NCI-H1436 (cell line): Measurements from ENCODE around the gene INPP5A.
A peak's percentile ranks its signal among the peaks of the same experiment; 100 is the strongest.
"Not testable (repeated sequence)": the region's sequence is repeated elsewhere in the genome, so short reads cannot be mapped to it uniquely, and the experiment has no call there.

ENCODE experiments used
- DNase-seq: peaks from one replicate; lab custom pipeline; 2025; lab: John Stamatoyannopoulos, UW

The INPP5A gene

DNA sequence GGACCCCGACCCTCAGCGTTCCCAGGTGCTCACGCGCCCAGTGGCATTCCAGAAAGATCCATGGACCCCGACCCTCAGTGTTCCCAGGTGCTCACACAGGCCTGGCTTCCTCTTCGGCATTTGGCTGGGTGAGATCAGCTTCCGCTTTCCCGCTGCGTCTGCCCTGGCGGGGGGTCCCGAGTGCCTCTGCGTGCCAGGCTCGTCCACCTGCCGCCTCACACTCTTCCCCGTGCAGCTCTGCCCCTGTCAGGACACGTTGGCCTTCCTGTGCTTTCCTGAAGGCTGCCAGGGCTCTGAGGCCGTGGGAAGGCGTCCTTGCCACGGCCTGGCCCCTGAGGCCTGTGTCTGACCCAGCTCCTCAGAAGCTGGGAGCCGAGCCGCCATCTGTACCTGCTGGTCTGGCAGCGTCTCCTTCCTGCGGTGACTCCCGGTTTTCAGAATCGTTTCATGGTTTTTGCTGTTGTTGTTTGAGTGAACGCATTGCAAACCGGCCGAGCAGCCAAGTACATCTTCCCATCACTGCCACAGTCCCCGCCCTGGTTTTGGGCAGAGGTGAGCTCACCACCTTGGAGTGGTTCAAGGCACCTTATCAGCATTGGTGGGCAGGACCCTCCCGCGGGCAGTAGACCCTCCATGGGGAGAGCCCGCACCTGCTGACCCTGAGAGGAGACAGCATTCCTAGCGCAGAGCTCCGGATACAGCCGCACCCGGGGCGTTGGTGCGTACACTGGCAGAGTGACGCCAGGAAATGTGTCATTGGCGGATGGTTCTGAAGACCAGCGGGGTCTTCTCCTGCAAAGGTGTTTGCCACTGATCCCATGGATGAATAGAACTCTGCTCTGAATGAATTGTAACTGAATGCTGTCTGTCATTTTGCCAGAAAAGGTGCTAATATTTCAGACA, 231.0 kb downstream of the INPP5A start:
- no peak for DNase-seq

DNA sequence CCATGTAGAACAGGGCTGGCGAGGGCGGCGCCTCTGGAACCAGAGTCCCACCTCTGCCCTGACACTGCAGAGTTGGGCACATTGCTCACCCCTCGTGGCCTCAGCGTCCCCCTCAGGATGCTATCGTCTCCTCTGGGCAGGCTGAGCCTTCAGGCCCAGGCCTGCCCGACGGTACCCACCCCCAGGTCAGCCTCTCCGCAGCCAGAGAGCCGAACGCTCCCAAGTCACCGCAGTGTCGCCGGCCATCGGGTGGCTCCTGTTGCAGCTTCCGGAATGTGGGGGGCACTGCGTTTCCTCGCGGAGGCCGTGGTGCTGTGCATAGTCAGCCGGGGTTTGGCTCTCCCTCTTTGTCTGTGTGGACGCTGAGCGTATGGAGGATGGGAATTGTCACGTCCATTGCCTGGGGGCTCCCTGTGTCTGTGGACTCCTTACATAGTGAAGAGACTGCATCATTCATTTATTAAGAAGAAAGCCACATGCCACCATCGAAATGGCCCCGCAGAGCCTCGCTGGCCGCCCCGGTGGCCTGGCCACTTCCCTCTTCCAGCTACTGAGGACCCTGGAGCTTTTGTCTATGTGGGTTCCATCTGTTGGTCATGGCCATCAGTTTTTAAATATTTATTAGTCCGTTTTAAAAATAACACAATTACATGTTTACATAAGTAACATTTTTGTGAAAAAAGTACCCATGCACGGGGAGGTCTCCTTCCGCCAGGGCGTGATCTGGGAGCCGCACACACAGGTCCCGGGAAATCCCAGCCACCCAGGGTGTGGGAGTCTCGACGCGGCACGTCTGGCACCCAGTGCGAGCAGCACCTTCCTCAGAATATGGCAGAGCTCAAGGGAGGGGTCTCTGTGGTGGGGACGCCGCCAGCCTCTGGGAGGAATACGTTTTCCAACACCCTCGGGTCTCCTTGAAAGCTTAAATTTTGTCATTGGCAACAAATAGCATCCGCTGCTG, 232.8 kb downstream of the INPP5A start:
- DNase-seq, result no peak

DNA sequence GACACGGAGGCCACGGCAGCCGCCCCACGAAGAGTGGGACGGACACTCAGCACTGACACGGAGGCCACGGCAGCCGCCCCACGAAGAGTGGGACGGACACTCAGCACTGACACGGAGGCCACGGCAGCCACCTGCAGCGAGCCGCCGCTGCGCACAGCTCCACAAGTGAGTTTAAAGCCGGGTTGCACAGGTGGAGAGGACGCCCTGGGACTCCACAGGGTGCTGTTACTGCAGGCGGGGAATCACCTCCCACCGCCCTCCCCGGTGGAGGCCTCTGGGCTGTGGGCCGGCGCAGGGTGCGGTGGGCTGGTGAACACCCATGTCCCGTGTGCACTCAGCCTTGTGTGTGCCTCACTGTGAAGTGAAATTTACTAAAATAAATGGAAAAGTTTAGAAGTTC, 235.2 kb downstream of the INPP5A start:
- DNase-seq, result not testable (repeated sequence)

DNA sequence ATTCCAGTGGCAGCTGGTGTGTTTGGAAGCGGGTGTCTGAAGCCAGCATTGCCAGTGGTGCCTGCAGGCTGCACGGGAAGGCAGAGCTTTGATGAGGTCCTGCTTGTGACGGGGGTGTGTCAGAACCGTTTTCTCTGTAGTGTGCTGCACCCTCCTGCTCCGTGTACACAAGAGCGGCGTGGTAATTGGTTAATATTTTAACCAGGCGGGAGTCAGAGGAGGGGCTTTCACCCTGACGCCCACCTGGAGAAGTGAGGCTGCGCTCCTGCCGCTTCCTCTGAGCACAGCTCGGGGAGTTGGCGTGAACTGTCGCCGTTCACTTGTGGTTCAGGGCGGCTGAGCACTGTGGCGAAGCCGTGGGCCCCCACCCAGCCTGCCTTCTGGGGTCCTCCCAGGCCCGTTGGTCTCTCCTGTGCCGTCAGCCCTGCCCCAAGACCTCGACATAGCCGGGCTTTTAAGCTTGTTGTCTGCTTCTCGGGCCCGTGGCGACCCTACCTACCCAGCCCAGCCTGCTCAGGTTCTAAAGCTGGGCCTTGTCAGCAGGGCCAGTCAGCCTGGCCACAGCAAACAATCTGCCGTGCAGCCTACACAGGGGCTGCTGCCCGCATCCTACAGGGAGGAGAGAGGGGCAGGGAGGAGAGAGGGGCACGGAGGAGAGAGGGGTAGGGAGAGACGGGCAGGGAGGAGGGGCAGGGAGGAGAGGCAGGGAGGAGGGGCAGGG, 236.8 kb downstream of the INPP5A start:
- DNase-seq, result peak; percentile 57

DNA sequence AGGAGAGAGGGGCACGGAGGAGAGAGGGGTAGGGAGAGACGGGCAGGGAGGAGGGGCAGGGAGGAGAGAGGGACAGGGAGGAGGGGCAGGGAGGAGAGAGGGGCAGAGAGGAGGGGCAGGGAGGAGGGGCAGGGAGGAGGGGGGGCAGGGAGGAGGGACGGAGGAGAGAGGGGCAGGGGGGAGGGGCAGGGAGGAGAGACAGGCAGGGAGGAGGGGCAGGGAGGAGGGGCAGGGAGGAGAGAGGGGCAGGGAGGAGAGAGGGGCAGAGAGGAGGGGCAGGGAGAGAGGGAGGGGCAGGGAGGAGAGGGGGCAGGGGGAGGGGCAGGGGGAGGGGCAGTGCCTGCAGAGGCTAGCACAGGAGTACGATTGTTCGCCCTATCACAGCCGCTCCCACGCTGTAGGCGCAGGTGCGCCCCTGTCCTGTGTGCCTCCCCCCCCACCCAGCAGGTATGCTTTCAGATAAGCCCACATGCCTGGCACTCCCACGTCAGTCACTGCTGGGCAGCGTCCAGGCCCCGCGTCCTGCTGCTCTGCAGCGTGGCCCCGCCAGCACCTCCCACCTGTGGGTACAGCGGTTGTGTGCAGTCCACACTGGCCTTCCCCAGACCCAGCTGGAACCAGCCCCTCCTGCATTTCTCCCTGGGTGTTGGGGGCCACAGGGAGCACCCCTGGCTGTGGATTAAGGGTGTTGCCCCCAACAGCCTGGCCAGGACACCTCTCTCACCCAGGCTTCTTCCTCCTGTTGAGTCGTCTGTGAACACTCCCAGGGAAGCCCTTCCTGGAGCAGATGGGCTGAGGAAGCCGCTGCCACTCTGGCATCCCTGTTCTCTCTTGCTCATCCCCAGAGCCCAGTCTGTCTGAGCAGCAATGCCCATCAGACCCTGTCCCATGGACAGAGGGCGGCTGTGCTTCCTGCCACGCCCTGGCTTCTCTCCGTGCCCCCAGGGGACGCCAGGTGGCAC, 237.6 kb downstream of the INPP5A start:
- DNase-seq, result peak; percentile 95

DNA sequence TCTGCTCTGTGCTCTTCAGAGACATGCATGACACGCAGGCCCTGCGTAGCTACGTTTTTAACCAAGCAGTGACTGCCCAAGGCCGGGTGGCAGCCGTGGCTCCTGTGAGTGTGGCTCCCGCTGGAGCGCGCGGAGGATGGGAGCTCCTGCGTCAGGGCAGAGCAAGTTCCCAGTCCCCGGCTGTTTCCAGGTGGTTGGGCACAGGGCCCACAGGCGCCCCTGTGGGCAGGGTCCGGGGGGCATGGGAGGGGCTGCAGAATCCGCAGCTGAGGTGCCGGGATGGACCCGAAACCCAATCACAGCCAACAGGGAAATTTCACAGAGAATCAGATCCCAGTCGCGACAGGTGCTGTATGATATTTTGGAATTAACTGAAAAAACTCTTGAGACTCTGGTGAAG, 238.6 kb downstream of the INPP5A start:
- no peak for DNase-seq

DNA sequence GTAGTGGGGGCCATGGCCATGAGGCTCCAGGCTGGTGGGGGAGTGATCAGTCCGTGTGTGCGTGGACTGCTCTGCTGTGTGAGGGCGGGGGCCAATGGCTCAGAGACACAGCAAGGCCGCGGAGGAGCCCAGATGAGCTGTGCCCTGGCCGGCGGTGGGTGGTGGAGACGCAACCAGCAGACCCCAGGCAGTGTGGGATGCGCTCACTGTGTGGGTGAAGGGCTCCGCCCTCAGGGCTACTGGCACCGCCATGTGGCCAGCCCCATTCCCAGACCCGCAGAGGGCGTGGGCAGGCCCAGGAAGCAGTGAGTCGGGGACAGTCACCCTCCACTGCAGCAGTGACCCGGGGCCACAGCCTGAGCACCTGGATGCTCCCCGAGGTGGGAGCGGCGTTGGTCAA, 239.2 kb downstream of the INPP5A start:
- DNase-seq, result no peak

DNA sequence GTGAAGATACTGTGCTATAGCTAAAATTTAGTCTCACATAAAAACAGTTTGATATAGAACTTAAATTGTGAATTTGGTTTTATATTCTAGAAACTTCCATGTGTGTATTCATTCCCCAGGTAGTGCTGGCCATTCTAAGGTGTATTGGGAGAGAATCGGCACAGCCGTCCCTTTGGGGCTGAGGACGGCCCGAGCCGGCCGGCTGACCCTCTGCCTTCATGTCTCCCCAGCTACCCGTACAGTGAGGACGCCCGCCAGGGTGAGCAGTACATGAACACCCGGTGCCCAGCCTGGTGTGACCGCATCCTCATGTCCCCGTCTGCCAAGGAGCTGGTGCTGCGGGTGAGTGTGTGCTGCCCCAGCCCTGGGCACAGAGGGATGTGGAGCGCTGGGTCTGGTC, 239.9 kb downstream of the INPP5A start:
- no peak for DNase-seq

DNA sequence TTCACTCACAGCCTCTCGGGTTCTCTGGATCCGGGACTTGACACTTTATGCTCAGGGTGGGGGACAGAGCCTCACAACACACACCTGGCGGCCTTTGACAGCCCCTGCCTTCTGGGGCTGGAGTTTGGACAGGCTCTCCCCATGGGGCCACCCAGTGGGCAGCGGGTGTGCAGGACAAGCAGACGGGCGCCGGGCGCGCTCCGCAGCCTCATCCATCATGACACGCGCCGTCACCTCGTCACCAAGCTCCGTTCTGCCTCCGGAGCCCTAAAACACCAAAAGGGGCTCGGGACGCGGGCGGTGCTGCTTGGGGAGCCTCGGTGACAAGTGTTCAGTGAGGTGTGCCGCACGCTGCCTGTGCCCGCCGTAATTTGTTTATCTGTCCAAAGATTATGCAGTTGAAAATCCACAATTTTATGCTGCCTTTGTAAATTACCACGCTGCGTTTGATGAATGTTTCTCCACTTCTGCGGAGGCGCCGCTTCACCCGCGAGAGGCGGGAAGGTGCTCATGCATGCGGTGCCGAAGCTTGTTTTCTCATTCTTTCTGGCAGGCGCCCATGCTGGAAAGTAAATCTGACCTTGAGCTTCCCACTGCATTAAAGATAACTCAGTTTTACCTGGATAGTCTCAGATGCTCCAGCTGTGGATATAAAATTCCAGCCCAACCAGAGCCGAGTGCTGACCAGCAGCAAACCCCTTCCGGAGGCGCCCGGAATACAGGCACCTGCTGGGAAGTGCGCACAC, 242.1 kb downstream of the INPP5A start:
- DNase-seq, result no peak

DNA sequence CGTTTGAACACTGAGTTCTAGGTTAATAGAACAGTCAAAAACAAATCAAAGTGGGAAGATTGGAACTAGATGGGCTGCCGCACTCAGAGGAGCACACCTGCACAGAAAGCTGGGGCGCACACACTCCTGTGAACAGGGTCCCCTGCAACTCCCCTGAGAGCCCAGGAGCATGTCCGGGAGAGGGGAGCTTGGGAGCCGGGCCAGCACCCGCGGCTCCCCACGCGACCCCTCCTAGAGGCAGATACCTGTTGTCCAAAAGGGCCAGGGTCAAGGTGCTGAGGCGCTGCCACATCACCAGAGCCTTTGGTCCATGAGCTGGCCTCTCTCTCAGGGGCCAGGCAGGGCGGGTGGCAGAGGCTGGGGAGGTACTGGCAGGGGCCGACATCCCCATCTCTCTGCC, 242.8 kb downstream of the INPP5A start:
- DNase-seq, result no peak

DNA sequence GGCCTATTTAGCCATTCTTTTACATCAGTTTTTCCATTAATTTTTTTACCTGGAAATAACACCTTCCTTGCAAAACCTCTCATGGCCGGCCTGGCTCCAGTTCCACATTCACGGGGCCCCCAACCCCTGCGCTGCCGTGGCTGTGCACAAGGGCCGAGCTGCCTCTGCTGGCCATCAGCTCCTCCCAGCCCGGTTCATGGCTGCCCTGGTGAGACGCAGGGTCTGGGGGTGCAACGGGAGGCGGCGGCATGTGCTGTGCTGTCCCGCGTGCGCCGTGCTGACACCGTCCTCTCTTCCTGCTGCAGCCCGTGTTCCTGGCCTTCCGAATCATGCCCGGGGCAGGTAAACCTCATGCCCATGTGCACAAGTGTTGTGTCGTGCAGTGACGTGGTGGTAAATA, 244.0 kb downstream of the INPP5A start:
- no peak for DNase-seq

DNA sequence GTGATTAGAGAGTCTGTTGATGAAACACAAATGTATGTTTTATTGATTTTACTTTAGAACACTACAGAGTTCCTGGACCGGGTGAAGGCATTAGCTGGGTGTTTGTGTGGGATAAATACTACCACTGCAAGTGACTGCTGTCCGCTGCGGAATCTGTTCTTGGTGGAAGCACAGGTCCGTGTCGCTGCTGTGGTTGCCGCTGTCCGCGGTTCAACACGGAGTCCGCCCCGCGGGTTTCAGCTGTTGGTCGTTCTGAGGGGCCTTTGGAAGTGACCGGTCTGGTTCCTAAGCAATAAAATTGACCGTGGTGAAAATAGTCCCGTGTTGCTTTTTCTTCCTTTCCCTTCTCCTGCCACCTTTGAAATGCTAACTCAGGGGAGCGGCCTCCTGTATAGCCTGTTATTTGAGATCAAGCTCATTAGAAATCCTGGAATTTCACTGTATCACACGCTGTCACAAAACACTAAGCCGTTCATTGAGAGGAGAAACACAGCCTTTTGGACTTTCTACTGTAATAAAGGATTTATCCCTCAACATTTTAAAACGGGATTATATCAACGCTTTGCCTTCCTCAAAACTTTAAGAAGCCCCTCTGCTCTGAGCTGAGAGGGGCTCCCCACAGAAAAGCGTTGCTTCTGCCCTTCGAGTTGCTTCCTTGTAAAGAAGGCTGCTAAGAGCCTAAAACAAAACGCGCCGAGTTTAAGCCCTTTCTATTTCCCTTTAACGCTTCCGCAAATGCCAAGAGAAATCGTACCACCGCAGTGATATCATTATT, 245.8 kb downstream of the INPP5A start:
- no peak for DNase-seq

DNA sequence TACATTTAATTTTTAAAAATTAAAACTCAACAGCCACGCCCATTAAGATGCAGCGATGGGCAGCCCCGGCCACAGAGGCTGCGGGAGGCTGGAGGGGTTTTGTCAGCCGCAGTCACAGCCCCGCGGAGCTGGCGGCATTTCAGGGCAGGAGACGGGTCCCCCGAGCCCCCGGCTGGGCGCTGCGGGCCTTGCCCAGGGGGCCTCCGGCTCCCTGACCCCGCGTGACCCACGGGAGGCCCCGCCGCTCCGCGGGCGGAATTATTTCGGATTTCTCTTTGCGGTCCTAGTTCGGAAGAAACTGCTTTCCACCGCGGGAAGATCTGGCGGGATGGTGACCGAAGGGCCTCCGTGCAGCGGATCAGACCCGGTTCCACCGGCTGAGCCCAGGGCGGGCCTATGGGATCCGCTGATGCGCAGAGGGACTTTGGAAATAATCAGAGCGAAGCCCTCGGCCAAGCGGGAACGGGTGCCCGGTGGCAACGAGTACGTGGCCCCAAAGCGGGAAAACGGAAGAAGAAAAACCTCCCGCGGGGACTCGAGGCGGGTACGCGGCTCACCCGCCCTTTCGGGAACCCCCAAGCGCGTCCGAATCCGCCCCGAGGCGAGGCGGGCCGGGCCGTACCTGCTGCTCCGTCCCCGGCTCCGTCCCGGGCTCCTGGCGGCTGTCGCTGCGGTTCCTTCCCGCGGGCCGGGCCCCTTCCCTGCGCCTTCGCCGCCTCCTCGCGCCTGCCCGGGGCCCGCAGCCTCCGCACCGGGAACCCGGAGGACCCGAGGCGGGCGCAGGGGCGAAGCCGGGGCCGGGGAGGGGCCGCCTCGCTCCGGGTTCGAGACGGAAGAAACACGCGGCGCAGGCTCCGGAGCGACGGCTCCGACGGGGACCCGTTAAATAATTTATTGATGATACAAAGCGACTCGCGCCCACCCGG, 246.6 kb downstream of the INPP5A start:
- no peak for DNase-seq

DNA sequence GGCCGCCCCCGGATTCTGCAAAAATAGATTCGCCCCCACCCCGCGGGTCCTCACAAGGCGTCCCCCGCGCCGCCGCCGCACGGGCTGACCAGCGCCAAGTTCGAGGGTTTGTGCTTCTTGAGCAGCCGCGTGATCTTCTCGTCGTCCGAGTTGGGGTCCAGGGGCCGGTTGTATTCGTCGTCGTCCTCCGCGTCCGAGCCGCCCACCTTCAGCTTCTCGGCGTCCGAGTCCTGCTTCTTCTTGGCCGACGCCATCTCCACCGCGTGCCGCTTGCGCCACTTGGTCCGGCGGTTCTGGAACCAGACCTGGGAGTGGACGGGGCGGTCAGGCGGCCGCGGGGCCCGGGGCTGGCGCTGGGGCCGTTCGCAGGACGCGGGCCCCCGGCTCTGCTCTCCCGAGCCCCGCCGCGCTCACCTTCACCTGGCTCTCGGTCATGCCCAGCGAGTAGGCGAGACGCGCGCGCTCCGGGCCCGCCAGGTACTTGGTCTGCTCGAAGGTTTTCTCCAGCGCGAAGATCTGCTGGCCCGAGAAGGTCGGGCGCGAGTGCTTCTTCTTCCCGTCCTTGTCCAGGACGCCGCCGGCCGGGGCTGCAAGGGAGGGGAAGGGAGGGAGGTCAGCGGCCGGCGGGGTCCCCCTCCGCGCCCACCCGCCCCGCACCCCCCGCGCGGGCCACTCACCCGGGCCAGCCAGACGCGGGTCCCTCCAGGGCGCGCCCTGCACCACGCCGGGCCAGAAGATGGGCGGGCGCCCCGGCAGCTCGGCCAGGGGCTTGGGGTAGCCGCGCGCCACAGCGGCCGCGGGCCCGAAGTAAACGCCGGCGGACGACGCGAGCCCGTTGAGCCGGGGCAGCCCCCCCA, 247.5 kb downstream of the INPP5A start:
- DNase-seq, result no peak

DNA sequence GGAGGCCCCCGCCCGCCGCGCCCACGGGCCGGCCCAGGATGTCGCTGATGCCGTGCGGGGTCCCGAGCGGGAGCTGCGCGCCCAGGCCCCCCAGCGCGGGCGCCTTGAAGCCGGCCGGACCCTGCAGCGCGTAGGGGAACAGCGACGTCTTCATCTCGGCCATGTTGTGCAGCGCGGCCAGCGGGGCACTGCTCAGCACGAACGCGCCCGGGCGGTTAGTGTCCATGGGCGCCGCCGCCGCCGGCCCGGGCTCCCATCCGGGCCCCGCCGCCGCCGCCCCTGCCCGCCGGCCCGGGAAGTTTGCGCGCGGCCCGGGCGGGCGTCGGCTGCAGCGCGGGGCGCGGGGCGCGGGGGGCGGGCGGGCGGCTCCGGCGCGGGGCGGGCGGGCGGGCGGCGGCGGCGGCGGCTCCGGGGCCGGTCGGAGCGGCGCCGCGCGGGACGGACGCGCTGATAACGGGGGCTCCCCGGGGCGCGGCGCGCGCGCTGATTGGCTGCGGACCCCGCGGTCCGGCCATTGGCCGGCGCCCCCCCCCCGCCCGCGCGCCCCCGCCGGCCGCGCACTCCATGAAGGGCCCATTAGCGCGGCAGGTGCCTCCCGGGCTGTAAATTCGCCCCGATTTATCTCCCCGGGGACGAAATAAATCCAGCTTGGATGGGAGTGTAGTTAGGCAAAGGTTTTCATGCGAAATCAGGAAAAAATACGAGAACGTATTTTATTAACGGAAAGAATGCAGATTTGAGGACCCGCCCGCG, 248.3 kb downstream of the INPP5A start, which contains the start of gene NKX6-2:
TSS of gene NKX6-2 (minus strand) at position 425 of the 753 bp plus-strand sequence. CDS start at position 226, 199 bp downstream.
- DNase-seq, result no peak

DNA sequence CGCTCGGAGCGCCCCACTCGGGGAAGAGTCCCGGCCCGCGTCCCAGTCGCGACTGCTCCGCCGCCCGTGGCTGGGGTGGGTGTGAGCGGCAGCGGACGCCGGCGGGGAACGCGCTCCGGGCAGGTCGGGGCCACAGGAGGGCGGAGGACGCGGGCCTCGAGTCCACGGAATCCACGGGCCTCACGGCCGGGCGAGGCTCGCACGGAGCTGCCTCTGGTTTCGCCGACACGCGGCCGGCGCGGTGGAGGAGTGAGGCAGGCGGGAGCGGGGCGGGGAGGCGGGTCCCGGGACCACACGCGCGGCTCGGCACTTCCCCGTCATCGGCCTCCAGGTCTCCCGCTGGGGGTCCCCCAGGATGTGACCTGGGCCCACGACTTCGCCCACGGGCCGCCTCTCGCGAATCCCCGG, 248.9 kb downstream of the INPP5A start:
- DNase-seq, result no peak
